Activated T-helper 9 cell treated with anti-CD3 and anti-CD28 coated beads, Interleukin-2, amount 50 U/mL, for 16 hours (primary cell): Measurements from ENCODE around the gene SMG6.

ENCODE experiments used
- DNase-seq: peaks from one replicate; pipeline ENCODE4 v3.0.0-alpha.2; 2020; ENCODE audit warnings: low read depth

SMG6 gene

DNA sequence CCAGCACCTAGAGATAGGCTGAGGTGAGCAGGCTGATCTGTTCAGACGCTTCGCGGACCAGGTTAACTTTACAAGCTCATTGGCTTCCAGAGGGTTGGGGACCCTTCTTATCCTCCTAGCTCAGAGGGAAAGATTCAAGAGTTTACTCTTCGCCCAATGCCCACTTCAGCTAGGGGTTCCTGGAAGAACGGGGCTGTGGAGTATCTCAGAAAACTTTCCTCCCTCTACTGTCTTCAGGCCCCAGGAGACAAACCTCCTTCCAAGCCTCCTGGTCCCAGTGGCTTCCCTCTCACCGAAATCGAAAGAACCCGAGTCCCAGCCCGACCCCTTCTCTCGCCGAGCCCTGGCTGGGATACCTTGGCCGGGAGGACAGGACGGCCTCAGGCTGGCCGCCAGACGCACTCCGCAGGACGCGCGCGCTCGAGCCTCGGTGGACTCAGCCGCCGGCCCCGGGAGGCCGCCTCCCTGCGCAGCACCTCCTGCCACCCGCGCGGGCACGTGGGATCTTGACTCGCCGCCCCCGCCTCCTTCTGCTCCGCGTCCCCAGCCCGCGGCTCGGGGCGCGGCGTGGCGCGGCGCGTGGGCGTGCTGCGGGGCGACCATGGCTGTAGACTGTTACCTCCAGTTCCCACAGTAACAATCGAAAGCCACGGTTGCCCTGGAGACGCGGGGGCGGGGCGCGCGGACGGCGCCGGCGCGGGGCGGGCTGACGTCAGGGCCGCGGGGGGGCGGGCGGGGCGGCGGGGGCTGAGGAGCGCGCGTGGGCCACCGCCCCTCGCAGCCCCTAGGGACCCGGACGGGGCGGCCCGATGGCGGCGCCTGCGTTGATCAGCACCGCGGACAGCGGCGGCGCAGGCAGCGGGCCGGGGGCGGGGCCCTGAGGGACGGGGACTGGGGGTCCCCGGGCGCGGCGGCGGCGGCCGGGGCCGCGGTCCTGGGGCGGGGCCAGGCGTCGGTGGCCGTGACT is 254.0 kb downstream of the SMG6 start:
- DNase-seq, result peak; percentile 90

DNA sequence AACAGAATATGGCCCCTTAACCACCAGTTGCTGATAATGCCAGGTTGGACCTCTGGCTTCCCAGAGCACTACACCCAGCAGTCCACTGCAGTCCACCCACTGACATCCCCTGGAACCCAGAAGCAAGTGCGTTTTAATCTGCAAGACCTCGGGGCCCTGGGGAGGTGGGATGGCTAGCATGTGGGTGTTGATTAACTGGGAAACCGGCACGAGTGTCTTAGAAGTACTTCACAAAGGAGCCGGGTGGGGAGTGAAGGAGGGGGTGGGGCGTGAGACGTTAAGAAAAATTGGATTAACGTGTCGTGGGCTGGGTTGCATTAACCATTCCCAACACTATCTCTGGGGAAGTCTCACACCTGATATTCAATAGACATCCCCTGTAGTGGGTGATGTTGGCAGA is 254.8 kb downstream of the SMG6 start:
- DNase-seq, result no peak

DNA sequence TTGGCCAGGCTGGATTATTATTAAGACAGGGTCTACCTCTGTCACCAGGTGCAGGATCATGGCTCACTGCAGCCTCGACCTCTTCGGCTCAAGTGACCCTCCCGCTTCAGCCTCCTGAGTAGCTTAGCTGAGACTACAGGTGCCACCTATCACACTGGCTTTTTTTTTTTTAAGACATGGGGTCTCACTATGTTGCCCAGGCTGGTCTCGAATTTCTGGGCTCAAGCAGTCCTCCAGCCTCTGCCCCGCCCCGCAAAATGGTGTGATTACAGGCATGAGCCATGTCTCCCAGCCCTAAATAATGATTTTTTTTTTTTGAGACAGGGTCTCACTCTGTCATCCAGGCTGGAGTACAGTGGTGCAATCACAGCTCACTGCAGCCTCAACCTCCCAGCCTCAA is 256.0 kb downstream of the SMG6 start:
- DNase-seq, result no peak

DNA sequence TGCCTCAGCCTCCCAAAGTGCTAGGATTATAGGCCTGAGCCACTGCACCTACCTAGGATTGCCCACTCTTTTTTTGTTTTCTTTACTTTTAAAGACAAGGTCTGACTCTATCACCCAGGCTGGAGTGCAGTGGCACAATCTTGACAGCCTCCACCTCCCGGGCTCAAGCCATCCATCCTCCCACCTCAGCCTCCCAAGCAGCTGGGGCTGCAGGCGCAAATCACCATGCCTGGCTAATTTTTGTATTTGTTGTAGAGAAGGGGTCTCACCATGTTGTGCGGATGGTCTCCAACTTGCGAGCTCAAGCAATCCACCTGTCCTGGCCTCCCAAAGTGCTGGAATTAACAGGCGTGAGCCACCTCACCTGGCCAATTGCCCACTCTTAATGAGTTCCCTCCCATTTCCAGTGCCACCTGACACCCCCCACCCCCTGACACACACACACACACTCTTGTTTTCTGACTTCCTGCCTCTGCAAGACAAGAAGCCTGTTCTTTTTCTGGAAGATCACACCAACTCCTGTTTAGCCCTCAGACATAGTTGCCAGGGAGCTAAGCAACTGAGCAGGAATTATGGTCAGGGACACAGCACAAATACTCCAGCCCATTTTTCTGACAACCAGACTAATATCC is 259.2 kb downstream of the SMG6 start:
- DNase-seq, result no peak

DNA sequence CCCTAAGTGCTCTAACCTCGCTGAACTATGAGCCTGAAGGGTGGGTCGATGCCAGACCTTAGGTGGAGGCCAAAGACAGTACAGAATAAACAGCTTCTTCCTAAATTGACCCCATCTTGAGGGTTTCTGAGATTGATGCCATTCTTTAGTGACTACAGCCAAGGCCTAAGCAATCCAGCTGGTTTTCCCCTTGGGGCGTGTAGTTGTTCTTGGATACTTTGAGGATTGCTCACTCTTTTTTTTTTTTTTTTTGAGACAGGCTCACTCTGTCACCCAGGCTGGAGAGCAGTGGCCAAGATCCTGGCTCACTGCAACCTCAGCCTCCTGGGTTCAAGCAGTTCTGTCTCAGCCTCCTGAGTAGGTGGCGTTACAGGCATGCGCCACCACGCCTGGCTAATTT is 259.8 kb downstream of the SMG6 start:
- no peak for DNase-seq

DNA sequence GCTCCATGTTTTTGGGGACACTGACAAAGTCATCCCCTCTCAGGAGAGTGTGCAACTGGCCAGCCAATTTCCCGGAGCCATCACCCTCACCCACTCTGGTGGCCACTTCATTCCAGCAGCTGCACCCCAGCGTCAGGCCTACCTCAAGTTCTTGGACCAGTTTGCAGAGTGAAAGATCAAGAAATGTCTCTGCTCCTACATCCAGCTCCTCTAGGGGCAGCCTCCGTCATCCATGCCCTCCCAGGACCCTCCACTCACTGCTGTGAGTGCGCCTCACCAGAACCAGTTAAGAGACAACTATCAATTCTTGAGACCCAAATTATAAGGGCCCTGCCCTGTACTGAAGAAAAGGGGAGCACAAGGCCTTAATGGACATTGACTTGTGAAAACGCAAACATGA is 260.7 kb downstream of the SMG6 start:
- no peak for DNase-seq

DNA sequence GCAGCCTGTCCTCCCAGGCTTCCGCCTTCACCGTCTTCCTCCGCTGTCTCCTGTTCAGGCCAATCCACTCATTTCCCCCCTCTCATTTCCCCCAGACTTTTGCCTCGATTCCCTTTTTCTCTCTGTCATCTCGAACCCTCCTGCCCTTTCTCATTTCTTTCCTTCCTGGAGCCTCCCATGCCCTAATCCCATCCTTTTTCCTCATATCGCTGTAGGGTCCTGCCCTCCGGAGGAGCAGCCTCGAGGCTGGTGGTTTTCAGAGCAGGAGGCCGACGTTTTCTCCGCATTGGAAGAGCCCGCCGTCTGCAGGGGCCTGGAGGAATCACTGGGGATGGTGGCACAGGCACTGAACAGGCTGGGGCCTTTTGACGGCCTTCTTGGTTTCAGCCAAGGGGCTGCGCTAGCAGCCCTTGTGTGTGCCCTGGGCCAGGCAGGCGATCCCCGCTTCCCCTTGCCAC is 261.2 kb downstream of the SMG6 start:
- DNase-seq, result no peak

DNA sequence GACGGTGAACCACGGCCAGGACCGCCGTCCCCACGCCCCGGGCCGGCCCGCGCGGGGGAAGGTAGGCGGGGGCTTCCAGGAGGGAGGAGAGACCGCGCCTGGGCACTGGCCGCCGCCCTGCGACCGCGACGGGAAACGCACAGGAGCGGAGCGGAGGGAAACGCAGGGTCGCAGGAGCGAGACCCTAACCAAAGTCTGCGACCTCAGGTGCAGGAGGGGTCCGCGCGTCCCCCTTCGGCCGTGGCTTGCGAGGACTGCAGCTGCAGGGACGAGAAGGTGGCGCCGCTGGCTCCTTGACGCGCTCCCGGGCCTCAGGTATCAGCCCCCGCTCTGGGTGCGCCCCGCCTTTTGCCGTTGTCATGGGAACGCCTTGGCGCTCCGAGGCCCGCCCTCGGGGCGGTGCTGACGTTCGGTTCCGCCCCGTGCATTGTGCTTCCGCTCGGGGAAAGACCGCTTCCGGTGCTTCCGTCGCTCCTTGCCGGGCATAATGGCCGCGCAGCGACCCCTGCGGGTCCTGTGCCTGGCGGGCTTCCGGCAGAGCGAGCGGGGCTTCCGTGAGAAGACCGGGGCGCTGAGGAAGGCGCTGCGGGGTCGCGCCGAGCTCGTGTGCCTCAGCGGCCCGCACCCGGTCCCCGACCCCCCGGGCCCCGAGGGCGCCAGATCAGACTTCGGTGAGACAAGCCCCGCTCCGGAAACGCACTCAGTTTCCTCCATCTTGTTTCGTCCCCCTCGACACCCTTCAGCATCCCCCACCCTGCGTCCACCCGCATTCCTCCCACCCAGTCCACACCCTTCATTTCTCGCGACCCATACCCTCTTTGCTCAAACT is 261.8 kb downstream of the SMG6 start, which contains the start of gene OVCA2:
Gene OVCA2 (plus strand): TSS at position 462 of the 829 bp plus-strand sequence. CDS start 26 bp downstream, at position 488.
- peak; percentile 96 for DNase-seq

DNA sequence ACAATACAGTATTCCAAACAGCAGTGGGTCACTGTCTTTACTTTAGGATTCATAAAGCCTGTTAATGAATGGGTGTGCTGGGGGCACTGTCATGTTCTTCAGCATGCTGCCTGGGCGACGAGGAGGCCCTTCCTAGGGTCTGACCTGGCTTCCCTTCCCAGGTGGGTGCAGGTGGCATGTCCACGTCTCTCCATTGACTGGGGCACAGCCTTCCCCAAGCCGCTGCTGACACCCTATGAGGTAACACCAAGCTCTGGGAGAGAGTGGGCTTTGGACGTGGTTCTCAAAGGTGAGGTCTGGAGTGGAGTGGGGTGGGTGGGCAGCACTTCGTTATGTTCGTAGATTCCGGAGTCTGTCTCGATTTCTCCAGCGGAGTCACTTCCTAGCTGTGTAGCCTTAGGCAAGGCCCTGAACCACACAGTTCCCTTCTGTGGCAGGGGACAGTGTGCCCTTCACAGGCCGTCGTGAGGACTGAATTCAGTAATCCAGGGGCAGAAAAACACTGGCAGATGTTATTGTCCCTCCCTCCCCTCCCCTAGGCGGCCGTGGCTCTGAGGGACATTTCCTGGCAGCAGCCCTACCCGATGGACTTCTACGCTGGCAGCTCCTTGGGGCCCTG is 262.5 kb downstream of the SMG6 start:
- no peak for DNase-seq

DNA sequence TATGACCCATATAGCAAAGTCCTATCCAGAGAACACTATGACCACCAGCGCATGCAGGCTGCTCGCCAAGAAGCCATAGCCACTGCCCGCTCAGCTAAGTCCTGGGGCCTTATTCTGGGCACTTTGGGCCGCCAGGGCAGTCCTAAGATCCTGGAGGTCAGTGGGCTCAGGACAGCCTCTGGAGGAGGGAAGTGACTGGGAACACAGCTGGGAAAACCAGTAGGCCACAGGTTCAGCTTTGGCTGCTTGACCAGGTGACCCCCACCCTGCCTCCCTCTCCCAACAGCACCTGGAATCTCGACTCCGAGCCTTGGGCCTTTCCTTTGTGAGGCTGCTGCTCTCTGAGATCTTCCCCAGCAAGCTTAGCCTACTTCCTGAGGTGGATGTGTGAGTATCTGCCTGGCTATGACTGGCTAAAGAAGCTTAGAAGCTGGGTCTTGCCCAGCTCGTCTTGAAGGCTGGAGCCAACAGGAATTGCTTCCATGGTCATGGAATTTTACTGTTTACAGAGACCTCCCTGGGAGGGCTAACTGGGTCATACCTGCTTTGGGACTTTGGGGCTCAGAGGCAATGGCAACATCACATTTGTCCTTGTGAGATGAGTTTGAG is 263.3 kb downstream of the SMG6 start:
- DNase-seq, result no peak

DNA sequence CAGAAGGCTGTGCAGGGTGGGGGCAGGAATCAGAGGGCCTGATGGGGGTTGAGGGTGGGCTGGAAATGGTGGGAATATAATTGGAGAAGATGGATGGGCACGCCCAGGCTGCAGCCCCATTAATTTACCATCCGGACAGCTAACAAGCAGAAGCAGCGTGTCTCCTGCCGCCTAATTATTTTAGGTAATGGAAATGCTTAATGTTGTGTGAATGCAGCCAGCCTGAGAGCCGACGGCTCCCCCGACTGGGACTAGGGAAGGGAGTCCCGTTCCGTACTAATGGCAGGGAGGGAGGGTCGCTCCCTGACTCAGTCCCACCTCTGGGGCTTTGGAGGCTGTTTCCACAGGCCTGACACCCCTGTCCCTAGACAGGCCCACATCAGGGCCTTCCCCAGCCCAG is 266.4 kb downstream of the SMG6 start:
- no peak for DNase-seq

DNA sequence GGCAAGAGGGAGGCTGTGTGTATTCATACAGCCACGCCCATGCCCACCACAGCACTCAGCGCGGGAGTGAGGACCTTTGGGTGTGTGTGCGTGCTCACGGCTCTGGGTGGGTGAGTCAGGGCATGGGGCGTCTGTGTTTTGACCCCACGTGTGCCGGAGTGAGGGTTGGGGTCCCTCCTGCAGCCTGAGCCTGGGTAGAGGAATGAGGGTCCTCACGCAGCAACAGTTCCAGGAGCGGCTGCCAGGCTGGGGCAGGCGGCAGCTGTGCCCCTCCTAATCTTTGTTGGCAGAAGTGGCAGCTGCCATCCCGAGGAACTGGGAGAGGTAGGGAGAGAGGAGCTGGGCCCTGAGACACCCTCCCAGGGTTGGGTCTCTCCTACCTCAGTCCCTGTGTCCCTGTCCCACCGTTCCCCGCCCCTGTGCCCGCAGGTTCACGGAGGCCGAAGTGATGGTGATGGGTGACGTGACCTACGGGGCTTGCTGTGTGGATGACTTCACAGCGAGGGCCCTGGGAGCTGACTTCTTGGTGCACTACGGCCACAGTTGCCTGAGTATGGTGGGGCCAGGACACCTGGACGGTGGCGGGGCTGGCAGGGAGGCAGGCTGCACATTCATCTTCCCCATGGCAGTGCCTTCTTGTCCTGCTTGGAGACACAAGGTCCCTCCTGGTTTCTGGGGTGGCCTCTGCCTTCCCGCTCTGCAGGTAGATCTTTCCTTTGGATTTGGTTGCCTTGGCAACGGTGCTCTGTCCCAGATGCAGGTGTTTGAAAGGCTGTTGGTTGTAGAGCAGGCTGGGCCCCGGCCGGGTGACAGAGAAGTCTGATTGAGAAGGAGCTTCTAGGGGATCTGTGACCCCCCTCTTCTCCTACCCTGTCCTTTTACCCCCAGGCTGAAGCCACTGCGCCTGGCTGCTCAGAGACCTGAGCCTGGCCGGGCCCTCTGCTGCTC is 267.8 kb downstream of the SMG6 start:
- no peak for DNase-seq

DNA sequence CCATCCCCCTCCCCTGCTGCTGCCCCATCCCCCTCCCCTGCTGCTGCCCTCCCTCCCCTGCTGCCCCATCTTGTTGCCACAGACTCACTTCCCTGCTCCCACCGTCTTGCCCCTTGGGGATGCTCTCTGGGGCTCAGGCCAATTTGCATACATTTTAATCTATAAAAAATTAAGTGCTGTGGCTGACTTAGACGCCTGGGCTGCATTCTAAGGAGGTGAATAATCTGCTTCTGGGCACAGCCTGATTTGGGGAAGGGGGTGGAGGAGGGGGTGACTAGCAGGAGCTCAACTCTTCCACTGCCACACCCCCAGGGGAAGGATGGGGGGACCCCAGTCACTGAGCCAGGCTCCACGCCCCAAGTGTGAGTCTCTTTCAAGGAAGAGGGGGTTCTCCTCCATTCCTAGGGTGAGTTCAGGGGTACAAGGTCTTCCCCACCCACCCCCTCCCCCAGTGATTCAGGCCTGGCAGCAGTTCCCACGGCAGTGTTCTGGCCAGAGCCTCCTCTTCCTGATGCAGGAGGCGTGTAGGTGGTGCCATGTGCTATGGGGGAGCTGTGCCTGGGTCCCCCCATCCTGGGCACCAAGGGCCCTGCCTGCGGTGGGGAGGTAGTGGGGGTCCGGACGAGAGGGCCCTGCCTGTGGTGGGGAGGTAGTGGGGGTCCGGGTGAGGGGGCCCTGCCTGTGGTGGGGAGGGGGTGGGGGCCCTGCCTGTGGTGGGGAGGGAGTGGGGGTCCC is 268.6 kb downstream of the SMG6 start:
- DNase-seq, result no peak

DNA sequence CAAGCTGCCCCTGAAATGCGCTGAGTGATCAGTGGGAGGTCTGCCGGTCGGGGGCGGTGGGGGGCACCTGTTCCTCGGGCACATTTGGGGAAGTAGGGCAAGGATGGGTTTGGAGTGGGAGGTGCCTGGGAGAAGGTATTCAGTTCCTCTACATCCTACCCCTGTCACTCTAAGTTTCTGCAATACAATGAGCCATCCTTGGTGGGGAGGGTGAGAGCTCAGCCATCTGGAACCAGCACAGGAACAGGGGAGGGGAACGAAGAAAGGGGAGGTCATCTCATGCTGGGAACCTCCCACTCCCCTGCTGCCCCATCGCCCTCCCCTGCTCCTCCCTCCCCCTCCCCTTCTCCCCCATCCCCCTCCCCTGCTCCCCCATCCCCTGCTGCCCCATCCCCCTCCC is 269.4 kb downstream of the SMG6 start:
- no peak for DNase-seq

DNA sequence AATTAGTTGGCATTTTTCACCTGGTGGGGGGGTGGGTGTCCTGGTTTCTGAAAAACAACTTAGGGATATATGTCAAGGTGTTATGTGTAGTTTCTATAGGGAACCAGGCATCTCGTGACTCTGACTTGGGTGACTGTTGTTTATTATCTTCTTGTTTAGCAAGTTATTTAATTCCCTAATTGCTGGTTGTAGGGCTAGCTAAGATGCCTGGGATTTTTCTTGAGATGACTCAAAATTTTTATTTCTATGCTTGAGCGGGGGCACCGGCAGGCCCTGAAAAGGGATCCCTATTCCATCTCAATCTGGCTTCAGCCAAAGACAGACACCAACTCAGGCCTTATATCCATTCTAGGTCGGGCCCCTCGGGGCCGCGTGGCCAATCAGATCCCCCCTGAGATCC is 270.4 kb downstream of the SMG6 start:
- no peak for DNase-seq

DNA sequence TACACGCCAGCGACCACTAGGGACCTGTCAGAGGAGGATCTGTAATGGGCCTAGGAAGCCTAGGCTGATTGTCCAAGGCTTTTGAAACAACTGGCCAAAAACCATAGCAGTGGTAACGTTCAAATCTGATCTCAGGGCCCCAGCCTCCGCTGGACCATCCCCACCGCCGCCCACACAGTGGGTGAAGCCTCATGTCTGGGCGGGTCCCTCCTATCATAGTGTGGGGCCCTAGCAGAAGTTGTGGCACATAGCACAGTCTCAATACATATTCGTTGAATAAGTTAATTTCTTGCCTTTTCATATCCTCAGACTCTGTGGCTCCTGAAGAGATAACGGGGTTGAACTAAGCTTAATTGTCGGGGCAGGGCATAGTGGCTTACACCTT is 272.8 kb downstream of the SMG6 start:
- no peak for DNase-seq

DNA sequence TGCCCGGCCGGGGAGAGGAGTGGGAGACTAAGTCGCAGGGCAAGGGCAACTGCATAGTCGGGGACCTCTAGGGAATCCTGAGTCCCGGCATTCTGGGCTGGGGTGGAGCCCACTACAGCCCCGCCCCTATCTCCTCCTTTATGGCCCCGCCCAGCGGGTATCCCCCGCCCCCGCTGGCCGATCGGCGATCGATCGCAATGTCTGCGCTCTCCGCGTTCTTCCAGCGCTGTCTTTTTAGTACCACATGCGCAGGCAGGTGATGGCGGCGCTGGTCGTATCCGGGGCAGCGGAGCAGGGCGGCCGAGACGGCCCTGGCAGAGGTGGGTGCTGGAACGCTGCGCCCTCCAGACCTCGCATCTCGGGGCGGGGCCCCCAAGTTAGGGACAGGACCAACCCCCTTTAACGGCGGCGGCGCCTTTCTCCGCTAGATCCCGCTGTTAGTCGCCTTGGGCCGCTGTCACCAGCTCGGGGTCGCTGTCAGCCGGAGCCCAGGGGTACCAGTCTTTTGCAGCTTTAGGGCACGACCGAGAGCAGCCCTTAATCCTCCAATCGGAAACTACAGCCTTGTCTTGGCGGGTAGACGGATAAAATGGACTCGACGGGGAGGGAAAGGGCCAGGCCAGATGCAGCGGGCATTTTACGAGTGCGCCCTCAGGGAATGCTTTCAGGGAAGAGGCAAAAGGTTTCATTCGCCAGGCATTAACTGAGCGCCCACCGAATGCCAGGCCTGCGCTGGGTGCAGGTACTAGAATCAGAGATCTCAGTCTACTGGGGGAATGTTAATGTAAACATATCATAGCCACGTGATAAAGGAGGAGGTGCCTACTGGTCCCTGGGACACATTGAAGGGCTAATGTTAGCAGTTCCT is 273.4 kb downstream of the SMG6 start, which contains the start of gene DPH1:
Gene DPH1 (plus strand): TSS at position 243 of the 868 bp plus-strand sequence. CDS start 17 bp downstream, at position 260.
- DNase-seq, result peak; percentile 83

DNA sequence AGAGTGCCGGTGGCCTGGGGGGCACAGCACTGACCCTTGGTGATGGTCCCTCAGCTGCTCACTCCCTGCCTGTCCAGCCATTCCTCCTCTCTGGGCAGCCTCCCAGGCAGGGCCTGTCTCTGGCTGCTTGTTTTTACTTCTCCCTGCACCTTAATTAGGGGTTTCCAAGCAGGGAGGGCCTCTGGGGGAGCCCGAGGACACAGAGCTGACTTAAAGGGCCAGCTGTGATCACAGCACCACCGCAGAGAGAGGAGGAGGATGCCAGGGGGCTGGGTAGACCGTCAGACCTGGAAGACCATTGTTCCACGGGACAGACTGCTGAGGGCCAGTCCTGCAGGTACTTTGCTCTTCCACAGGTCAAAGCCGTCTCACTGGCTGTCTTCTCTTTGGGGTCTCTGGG is 274.8 kb downstream of the SMG6 start:
- DNase-seq, result no peak

DNA sequence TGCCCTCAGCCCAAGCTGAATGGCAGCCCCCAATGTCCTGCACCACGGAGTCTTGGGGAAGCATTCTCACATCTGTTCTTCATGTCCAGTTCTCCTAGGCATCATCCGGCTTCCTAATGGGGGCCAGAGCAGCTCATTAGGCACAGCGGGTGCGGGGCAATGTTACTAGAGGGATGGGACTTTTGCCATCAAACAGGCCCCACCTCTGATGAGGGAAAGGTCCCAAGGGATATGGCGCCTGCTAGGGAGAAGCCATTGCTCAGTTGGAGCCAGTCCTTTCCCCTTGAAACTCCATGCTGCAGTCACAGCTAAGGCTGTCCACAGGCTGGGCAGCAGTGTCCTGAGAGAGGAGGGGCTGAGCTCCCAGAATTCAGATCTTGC is 275.4 kb downstream of the SMG6 start:
- no peak for DNase-seq
